Measurements from ENCODE around the gene ABCF2.

GRCh38 chr7:151178831-151179230 is 48.2 kb downstream of the ABCF2 start:
- TF ChIP-seq CTCF (IDR thresholded peaks at IDR 0.05) (no peak), POLR2A (IDR thresholded peaks at IDR 0.05) (no peak), POLR2AphosphoS5 (IDR thresholded peaks at IDR 0.05) (no peak)
